NK-92 (cell line): ENCODE data around the gene MTFR1L.

Source experiments
- DNase-seq: peaks from one replicate; lab custom pipeline; 2025; ENCODE audit not compliant: unreplicated experiment; lab: John Stamatoyannopoulos, UW

Gene MTFR1L

GRCh38 chr1:25807480-25808390 is 12.0 kb upstream of the MTFR1L start:
- DNase-seq: no peak

DNA sequence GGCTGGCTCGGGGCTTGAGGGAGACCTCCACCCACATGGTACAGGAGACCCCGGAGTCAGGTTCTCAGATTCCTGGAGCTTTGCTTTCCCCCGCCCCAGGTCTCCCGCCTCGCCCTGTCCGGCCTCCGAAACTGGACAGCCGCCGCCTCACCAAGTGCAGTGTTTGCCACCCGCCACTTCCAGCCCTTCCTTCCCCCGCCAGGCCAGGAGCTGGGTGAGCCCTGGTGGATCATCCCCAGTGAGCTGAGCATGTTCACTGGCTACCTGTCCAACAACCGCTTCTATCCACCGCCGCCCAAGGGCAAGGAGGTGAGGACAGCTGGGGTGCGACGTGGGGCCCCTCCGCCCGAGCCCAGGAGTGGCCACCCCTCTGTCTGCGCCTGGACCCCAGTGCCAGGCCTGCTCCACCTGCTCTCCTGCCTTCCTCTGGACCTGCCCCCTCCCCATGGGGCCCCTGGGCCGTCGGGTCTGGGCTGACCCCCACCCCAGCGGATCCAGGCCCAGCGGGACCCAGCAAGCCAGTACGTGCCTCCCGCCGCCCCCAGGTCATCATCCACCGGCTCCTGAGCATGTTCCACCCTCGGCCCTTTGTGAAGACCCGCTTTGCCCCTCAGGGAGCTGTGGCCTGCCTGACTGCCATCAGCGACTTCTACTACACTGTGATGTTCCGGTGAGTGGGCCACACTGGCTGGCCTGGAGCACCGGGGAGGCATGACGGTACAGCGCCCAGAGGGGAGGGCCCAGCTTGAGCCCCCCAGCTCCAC is 11.1 kb upstream of the MTFR1L start:
- DNase-seq: no peak

DNA sequence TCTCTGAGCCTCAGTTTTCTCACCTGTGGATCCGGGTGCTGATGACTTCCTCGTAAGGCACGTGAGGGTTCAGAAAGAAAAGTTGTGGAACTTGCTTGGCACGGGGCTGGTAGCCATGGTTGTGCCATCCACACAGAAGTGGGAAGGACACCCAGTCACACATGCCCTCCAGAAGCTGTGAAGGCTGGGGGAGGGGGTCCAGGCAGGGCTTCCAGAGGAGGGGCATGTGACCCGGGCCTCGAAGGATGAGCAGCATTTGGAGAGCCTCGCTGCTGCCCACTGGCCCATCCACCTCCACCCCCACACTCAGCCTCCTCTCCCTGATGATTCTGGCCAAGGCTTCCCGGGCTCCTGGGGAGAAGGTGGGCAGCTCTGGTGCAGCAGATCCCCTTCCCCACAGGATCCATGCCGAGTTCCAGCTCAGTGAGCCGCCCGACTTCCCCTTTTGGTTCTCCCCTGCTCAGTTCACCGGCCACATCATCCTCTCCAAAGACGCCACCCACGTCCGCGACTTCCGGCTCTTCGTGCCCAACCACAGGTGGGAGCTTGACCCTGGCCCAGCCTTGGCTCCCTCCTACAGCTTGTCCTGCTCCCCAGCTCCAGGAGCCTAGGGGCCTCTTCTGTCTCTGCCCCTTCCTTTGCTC is 10.3 kb upstream of the MTFR1L start:
- no peak for DNase-seq

- DNase-seq: no peak
Measured at GRCh38 chr1:25809929-25810328, 9.8 kb upstream of the MTFR1L start.

DNA sequence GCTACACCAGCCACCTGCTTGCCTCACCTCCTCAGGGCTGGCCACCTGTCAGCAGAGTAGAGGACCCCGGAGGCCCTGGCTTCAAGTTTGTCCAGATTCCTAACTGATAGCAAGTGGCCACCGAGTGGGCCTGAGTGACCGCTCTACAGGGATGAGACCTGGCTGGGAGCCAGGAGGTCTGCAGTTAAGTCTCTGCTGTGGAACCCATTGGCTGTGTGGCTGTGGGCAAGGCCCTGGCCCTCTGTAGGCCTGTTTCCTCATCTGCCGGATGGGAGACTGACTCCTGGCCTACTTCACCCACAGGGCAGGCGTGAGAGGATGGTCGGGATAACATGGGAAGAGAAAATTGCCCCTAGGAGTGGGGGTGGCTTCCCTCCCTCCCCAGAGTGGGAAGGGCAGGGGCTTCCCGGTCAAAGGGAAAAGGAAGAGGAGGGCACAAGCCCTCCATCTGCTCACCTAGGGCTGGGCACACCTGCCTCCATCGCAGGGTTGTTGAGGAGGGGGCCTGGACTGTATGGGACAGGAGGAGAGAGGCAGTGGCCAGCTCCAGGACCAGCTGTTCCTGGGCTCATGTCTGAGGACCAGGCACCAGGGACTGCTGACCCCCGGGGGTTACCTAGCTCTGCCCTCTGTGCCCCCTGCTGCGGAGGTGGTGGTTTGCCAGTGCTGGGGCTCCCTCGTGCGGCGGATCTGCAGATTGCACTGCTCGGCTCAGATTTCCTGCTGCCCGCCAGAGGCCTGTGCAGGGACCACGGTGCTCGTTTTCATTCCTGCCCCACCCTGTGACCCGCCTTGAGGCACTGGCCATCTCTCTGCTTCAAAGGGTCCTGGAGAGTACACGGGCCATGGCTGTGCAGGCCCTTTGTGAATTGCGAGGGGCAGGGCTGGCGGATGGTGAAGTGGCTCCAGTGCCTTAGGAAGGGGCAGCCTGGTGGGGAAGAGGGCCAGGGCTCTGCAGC is 9.1 kb upstream of the MTFR1L start:
- DNase-seq: no peak

GRCh38 chr1:25811384-25812082 is 8.2 kb upstream of the MTFR1L start:
- DNase-seq: no peak

DNA sequence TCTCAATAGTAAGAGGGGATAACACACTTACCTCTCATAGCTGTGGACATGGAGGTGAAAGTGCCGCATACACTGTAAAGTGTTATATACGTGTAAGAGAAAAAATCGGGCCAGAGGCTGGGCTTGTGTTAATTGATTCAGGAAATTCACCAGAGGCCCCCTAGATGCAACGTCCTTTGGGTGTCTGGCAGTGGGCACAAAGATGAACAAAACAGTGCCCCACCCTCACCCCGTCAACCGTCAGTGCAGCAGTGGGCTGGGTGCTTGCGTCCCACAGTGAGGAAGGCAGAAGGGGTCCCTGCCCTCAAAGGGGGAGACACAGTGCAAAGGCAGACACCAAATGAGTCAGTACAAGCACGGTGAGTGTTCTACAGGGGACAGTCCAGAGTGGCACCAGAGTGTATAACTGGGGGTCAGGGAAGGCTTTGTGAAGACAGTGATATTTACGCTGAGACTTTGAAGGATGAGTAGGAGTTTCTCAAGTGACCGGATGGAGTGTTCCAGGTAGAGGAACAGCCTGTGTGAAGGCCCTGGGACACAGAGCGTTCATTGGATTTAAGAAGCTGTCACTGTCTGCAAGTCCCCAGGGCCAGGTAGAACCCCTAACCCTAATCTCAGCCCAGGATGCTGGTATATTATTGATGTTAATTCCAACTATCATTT is 6.6 kb upstream of the MTFR1L start:
- DNase-seq: no peak

DNA sequence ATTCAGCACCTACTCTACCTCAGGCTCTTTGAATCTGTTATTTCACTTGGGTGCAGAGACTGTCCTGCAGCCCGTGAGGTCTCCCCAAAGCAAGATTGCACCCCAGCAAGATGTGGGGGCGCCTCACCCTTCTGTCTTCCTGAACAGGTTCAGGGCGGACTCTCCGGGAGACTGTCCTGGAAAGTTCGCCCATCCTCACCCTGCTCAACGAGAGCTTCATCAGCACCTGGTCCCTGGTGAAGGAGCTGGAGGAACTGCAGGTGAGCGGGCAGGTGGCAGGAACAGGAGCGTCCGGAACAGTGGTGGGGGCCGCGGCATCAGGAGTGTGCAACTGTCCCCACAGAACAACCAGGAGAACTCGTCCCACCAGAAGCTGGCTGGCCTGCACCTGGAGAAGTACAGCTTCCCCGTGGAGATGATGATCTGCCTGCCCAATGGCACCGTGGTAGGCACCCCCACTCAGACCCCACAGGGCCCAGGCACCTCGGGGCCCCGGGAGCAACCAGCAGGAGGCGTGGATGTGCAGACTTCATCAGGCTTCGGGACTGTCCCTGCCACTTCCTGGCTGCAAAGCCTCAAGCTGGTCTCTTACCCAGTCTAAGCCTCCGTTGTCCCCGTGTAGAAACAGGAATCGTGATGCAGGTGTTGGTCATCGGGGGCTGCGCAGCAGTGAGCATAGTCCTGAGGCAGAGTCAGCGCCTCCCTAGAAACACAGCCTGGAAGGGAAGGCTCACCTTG is 5.9 kb upstream of the MTFR1L start:
- DNase-seq: no peak

GRCh38 chr1:25814549-25815087 is 5.1 kb upstream of the MTFR1L start:
- DNase-seq: no peak

- no peak for DNase-seq
Measured at GRCh38 chr1:25815208-25816111, 4.3 kb upstream of the MTFR1L start.

DNA sequence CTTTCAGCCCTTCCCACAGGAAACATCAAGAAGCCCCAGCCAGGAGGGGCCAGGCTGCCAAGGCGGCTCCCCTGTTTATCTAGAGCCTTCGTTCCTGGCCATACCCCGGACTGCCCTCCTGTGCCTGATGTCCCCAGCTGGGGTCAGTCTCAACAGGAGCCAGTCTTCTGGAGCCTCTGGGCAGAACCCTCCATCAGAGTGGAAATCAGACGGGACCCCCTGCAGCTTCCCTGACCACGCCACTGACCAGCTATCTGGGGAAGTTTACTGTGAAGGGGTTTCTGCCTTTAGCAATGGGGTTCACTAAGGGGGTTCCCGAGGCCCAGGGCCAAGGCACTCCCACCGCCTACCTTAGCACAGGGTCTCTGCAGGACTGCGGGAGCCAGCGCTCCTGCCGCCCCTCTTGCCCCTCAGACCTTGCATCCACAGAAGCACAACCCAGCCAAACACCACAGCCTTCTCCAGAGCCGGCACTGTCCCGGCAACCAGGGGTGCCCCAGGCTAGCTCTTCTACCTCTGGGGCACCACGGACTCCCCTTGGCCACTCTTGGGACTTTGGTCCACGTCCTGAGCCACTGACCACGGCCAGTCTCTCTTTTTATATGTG is 3.5 kb upstream of the MTFR1L start:
- DNase-seq: no peak

GRCh38 chr1:25817840-25818501 is 1.8 kb upstream of the MTFR1L start:
- DNase-seq: no peak

GRCh38 chr1:25818569-25818968 is 1.2 kb upstream of the MTFR1L start:
- DNase-seq: no peak

- no peak for DNase-seq
Measured at GRCh38 chr1:25820247-25821111, 725 bp downstream of the MTFR1L start.

GRCh38 chr1:25821112-25821476 is 1.3 kb downstream of the MTFR1L start:
- DNase-seq: no peak

- DNase-seq: no peak
Measured at GRCh38 chr1:25821630-25822091, 1.9 kb downstream of the MTFR1L start.
